Cardiac fibroblast (primary cell): Measurements from ENCODE around the gene WNK4.
A peak's percentile ranks its signal among the peaks of the same experiment; 100 is the strongest.

Experiments used
- DNase-seq, 2 donors: peaks; one replicate each; pipeline versions ENCODE4 v3.0.0 to v3.0.0-alpha.2; 2010; ENCODE audit warnings: low read depth in 2 of 2
- H3K4me3 ChIP-seq, 2 donors: replicated peaks in 1 of 2; 1 replicate in 1 of 2; 2 replicates in 1 of 2; pipeline ENCODE4 v1.5.1; 2011; ENCODE audit warnings: low read depth in 2 of 2, low read length in 2 of 2, mild to moderate bottlenecking in 2 of 2, moderate library complexity in 1 of 2
- TF ChIP-seq, protein P1 (sequence below): IDR thresholded peaks from one replicate; pipeline ENCODE4 v1.5.1; 2011; ENCODE audit warnings: low read depth, mild to moderate bottlenecking, low read length, inconsistent platforms

Gene WNK4

DNA sequence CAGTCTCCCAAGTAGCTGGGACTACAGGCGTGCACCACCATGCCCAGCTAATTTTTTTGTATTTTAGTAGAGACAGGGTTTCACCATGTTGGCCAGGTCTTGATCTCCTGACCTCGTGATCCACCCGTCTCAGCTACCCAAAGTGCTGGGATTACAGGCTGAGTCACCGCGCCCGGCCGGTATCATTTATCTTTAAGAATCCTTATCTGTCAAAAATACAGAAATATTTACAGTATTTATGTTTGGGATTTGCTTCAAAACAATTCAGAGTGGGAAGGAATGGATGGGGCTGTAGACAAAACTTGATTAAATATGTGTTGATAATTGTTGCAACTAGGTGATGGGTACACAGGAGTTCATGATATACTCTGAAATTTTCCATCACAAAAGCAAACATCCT lies 40.8 kb downstream of the WNK4 start:
- no peak overlapping the region for H3K4me3 ChIP-seq
- no peak for DNase-seq

DNA sequence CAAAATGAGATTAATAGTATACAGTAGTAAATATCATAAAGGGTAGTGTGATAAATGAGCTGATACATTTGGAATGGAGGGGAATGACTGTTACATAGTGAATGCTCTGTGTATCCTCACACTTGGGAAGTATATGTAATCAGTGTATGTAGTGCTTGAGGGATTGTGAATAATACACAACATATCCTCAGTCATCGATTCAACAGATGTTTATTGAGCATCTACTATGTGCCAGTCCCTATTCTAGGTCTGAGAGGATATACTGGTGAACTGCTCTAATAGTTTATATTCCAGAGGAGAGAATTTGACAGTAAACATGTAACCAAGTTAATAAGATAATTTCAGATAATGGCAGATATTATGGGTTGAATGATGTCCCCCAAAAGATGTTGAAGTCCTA lies 47.1 kb downstream of the WNK4 start:
- H3K4me3 ChIP-seq, result no peak overlapping the region
- TF ChIP-seq, protein P1, sequence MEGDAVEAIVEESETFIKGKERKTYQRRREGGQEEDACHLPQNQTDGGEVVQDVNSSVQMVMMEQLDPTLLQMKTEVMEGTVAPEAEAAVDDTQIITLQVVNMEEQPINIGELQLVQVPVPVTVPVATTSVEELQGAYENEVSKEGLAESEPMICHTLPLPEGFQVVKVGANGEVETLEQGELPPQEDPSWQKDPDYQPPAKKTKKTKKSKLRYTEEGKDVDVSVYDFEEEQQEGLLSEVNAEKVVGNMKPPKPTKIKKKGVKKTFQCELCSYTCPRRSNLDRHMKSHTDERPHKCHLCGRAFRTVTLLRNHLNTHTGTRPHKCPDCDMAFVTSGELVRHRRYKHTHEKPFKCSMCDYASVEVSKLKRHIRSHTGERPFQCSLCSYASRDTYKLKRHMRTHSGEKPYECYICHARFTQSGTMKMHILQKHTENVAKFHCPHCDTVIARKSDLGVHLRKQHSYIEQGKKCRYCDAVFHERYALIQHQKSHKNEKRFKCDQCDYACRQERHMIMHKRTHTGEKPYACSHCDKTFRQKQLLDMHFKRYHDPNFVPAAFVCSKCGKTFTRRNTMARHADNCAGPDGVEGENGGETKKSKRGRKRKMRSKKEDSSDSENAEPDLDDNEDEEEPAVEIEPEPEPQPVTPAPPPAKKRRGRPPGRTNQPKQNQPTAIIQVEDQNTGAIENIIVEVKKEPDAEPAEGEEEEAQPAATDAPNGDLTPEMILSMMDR, result no peak
- DNase-seq, result no peak

More for the DNA sequence above, 40.8 kb downstream of the WNK4 start:
- TF ChIP-seq, protein P1, result no peak

DNA sequence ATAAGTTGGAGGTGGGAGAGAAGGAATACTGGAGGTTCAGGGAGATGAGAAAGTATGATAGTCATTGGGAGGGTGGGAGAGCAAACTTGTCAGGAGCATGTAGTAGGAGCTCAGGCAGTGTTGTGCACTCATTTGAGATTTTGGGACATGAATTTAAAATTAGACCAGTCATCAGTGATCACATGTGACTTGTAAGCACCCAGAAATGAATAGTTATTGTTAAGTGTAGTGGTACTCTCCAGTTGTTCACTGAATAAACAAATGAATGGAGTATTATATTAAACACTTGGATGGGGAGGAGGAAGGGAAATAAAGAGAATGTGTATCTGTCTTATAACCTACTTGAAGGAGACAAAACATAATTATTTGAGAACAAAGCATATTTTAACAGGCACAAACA lies 50.6 kb downstream of the WNK4 start:
- TF ChIP-seq, protein P1, result no peak
- H3K4me3 ChIP-seq, result no peak overlapping the region
- no peak for DNase-seq

DNA sequence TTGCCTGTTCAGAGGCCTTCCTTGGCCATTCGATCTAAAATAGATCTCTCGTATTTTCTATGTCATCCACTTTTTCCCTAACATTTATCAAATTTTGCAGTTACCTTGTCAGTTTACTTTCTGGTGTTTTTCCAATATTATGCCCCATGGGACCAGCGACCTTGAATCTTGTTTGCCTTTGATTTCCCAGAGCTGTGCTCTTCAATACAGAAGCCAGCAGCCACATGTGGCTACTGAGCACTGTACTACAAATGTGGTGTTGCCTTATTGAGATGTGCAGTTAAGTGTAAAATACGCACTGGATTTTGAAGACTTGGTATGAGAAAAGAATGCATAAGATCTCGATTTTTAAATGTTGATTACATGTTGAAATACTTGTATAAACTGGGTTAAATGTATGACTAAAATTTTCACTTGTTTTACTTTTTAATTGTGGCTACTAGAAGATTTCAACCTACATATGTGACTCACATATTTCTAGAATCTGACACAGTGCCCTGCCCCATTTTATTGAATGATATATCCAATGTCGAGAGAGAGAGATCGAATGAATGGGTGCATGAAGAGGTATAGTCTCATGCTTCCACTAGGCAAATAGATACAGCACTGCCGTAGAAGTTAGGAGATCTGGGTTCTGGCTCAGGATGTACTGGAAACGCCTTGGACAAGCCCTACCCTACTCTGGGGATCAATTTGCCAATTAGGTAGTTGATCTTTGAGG lies 52.0 kb downstream of the WNK4 start:
- no peak for DNase-seq
- TF ChIP-seq, protein P1, result no peak
- H3K4me3 ChIP-seq, result peak overlapping the region; percentile 93 to 95

DNA sequence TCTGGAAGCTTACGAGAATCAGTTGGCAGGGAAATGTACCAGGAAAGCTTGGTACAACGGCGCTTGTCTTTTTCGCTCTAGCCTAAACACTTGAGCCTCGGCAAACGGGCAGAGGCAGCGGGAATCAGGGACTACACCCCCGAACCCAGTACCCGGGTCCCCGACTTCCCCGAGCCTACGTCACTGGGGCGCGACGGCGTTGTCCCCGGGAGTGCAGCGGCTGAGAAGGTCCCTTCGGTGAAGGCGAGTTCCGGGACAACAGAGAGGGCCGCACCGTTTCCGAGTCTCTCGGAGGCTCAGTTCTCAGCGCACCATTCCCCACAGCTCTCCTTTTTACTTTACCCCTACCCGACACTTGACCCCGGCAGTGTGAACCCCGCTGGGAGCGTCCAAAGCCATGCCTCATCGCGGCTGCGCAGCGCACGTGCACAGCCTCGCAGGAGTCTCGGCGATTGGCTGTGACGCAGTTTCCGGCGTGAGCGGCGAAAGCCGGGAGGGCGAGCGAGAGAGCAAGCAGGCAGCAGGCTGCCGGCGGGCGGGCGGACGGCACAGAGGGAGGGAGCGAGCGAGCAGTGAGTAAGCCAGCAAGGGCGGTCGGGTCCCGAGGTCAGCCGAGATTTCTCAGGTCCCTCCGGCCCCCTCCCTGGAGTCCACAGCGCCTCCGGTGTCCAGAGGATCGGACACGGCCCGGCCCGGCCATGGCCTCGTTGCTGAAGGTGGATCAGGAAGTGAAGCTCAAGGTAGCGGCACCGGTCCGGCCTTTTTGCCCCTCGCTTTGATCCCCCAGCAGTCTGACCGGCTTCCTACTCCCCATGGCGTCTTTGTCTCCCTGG lies 52.7 kb downstream of the WNK4 start, which contains the start of gene PSME3:
PSME3 (plus strand) TSS at position 464 of the 833 bp plus-strand sequence; CDS start at position 699, 235 bp downstream.
- H3K4me3 ChIP-seq, result peak within 1 kb of the TSS; percentile 93 to 95
- TF ChIP-seq, protein P1, result no peak

DNA sequence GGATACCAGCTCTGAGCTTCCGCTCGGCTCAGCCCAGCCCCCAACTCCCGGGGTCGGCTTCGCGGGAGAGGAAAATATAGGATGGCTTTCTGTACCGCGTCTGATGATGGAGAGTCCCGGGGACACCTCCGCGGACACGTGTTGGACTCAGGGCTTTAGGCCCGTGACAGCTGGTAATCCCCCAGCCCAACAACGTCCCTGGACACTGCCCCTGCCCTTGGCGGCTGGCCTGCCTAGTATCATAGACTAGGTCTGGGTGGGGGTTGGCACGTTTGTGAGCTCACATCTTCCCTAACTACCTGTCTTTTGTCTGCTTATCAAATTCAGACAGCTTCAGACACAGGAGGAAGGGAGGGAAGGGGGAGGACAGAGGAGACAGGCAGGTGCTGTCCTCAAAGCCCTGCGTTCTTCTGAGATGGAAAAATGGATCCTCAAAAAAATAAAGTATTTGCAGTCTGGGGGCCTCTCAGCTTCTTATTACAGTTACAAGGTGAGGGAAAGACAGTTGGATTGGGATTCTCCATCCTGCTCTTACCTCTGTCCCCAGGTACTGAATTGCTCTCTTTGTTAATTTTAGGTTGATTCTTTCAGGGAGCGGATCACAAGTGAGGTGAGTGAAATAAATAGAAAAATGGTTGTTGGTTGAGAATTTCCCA lies 53.5 kb downstream of the WNK4 start:
- peak overlapping the region; percentile 93 to 95 for H3K4me3 ChIP-seq
- no peak for DNase-seq
- TF ChIP-seq, protein P1, result no peak

More for the DNA sequence above, 52.7 kb downstream of the WNK4 start, which contains the start of gene PSME3:
- peak; percentile 84 to 91 for DNase-seq
